Fibroblast of skin of left biceps (primary cell): ENCODE results near the gene PTRH2.
"Not testable (repeated sequence)": the region's sequence is repeated elsewhere in the genome, so short reads cannot be mapped to it uniquely, and the experiment has no call there.

Experiments
- DNase-seq, 2 experiments: peaks; one replicate each; pipeline ENCODE4 v3.0.0-alpha.2; 2013; ENCODE audit warnings: low read depth in 2 of 2

PTRH2 gene

GRCh38 chr17:59669411-59669810, 37.8 kb downstream of the PTRH2 start:
- DNase-seq: no peak

GRCh38 chr17:59668816-59669215, 38.4 kb downstream of the PTRH2 start:
- peak; percentile 86 to 89 for DNase-seq

GRCh38 chr17:59666235-59666634, 41.0 kb downstream of the PTRH2 start:
- DNase-seq: no peak

- DNase-seq: not testable (repeated sequence)
Observed at GRCh38 chr17:59656624-59657023, 50.6 kb downstream of the PTRH2 start.

- no peak for DNase-seq
Observed at GRCh38 chr17:59652119-59652518, 55.1 kb downstream of the PTRH2 start.

GRCh38 chr17:59651346-59651745, 55.9 kb downstream of the PTRH2 start:
- DNase-seq: no peak

GRCh38 chr17:59650642-59651041, 56.6 kb downstream of the PTRH2 start:
- DNase-seq: no peak

GRCh38 chr17:59649886-59650285, 57.3 kb downstream of the PTRH2 start:
- no peak for DNase-seq
